ENCODE results near the gene KCNQ2.

- TF ChIP-seq CTCF (IDR thresholded peaks at IDR 0.05) (no peak), POLR2A (IDR thresholded peaks at IDR 0.05) (no peak), EP300 (IDR thresholded peaks at IDR 0.05) (no peak)
Observed at GRCh38 chr20:63454731-63455567, 17.5 kb downstream of the KCNQ2 start.
